ENCODE results near the gene KIAA1958. TPM values are rescaled to one million over a fixed set of nuclear protein-coding genes. Genes with fewer than 3 reads are reported as not detected.

KIAA1958 gene
- total and polyA plus RNA-seq, 10 of the 15 experiments (the other 5 are each of a cell fraction or from before 2014, with no cell fraction given), result 0.53 to 8.7 (median 4.0) TPM

- Histone ChIP-seq H3K36me3 (ENCODE audit: control insufficient read depth in 2 of 2, insufficient read depth in 2 of 2, low read length in 1 of 2) (no peaks in the 10 kb centered on the region), H3K79me2 (ENCODE audit: control insufficient read depth, insufficient read depth, low read length) (peaks cover 27% of the 10 kb centered on the region), H4K20me1 (ENCODE audit: control insufficient read depth, insufficient read depth) (no peaks in the 10 kb centered on the region), H3K4me1 (ENCODE audit: control insufficient read depth, insufficient read depth, low read length) (no peaks in the 10 kb centered on the region), H3K27ac (ENCODE audit: control insufficient read depth, insufficient read depth) (no peak overlapping the region), H3K9ac (ENCODE audit: control insufficient read depth, insufficient read depth, low read length) (no peak overlapping the region), H3K4me2 (ENCODE audit: control insufficient read depth, insufficient read depth) (0 out of 2 replicates have a peak overlapping the region, but pooled peaks have one; percentile 2), H3K27me3 (replicated peaks in 1 of 2; ENCODE audit: control insufficient read depth in 2 of 2, insufficient read depth in 2 of 2, low read length in 1 of 2) (no peaks in the 10 kb centered on the region), H3K4me3 (peak overlapping the region; percentile 27; the same call in 1 of the 2 replicates), H3K9me3 (replicated peaks; ENCODE audit: control insufficient read depth, insufficient read depth, low read length) (peaks cover 7% of the 10 kb centered on the region), H2AFZ (ENCODE audit: control insufficient read depth, low read depth, low read length) (no peak overlapping the region)
- RAD21 ChIA-PET (ENCODE audit: unreplicated experiment), result no interaction called here
- intact Hi-C loops (cut with micrococcal nuclease; ENCODE audit: unreplicated experiment) (loop anchor here (1.0 to 5.0 kb wide), 2 partner anchors 58 to 331 kb away; no protein-coding TSS in a partner anchor), in situ Hi-C loops (cut with MboI) (no loop called here)
- no TSS peak for BruUV-seq (replicated peaks)
- FAIRE-seq (no peak), DNase-seq (ENCODE audit: low read depth, low spot score) (no peak), ATAC-seq (no peak)
- no peak for TF ChIP-seq USF1 (IDR thresholded peaks at IDR 0.05; ENCODE audit: borderline replicate concordance, extremely low read length, insufficient read depth, low read depth, low read length)
- TF ChIP-seq TAF1 (IDR thresholded peaks at IDR 0.05; ENCODE audit: borderline replicate concordance, low read depth, low read length), result no peak
- TF ChIP-seq YBX1 (IDR thresholded peaks at IDR 0.05), result no peak
- TF ChIP-seq CBX3 (IDR thresholded peaks at IDR 0.05; ENCODE audit: borderline replicate concordance, low read depth), result no peak
- no peak for TF ChIP-seq PKNOX1 (IDR thresholded peaks at IDR 0.05)
- CTCF ChIA-PET, result interaction anchor here (0.7 to 2.4 kb wide), 6 partner anchors 12 to 177 kb away, joined by 3 to 8 read pairs (median 3); no protein-coding TSS in a partner anchor
- 97% methylated on average over 5 of the region's 5 CpGs for WGBS (ENCODE audit: insufficient coverage, insufficient replicate concordance, low lambda C conversion rate, missing lambda C conversion rate)
- POLR2A ChIA-PET, result no interaction called here
- SMC1A ChIA-PET (ENCODE audit: uncharacterized antibody, unreplicated experiment), result interaction anchor here (0.6 to 1.5 kb wide), 6 partner anchors 43 to 331 kb away, joined by 3 to 5 read pairs (median 4); no protein-coding TSS in a partner anchor
Measured at GRCh38 chr9:112489039-112489546, 2.5 kb downstream of the KIAA1958 start.

All from GM12878 (cell line).